Measurements from ENCODE around the gene HMSD.
A peak's percentile ranks its signal among the peaks of the same experiment; 100 is the strongest.

Gene HMSD

GRCh38 chr18:63956755-63957154 is 7.7 kb downstream of the HMSD start:
- DNase-seq (ENCODE audit: low read depth in 2 of 2): no peak

- no peak for DNase-seq (ENCODE audit: low read depth in 2 of 2)
Measured at GRCh38 chr18:63960891-63961290, 11.8 kb downstream of the HMSD start.

GRCh38 chr18:63961435-63961980 is 12.4 kb downstream of the HMSD start:
- DNase-seq (ENCODE audit: low read depth in 2 of 2): no peak

GRCh38 chr18:63962137-63962536 is 13.0 kb downstream of the HMSD start:
- DNase-seq (ENCODE audit: low read depth in 2 of 2): no peak

- peak in 1 of 2 donors; percentile 39 for DNase-seq (ENCODE audit: low read depth in 2 of 2)
Measured at GRCh38 chr18:63963615-63964256, 14.6 kb downstream of the HMSD start.

- no peak for DNase-seq (ENCODE audit: low read depth in 2 of 2)
Measured at GRCh38 chr18:63964908-63965307, 15.8 kb downstream of the HMSD start.

- no peak for DNase-seq (ENCODE audit: low read depth in 2 of 2)
Measured at GRCh38 chr18:63965716-63966330, 16.7 kb downstream of the HMSD start.

GRCh38 chr18:63969942-63970808 is 21.1 kb downstream of the HMSD start, which contains the start of gene SERPINB8:
Gene SERPINB8, plus strand, starts transcription at chr18:63970081. Its CDS starts 8,228 bp downstream, at chr18:63978309.
- peak; percentile 67 to 71 for DNase-seq (ENCODE audit: low read depth in 2 of 2)

GRCh38 chr18:63970809-63971205 is 21.7 kb downstream of the HMSD start:
- no peak for DNase-seq (ENCODE audit: low read depth in 2 of 2)

- DNase-seq (ENCODE audit: low read depth in 2 of 2): no peak
Measured at GRCh38 chr18:63971320-63972001, 22.4 kb downstream of the HMSD start.

GRCh38 chr18:63972002-63972376 is 22.9 kb downstream of the HMSD start:
- DNase-seq (ENCODE audit: low read depth in 2 of 2): no peak

- DNase-seq (ENCODE audit: low read depth in 2 of 2): no peak
Measured at GRCh38 chr18:63974991-63975390, 25.9 kb downstream of the HMSD start.

- DNase-seq (ENCODE audit: low read depth in 2 of 2): no peak
Measured at GRCh38 chr18:63975628-63976027, 26.5 kb downstream of the HMSD start.

- no peak for DNase-seq (ENCODE audit: low read depth in 2 of 2)
Measured at GRCh38 chr18:63977040-63977439, 27.9 kb downstream of the HMSD start.

GRCh38 chr18:63979409-63979920 is 30.4 kb downstream of the HMSD start:
- DNase-seq (ENCODE audit: low read depth in 2 of 2): no peak

- no peak for DNase-seq (ENCODE audit: low read depth in 2 of 2)
Measured at GRCh38 chr18:63980027-63980426, 30.9 kb downstream of the HMSD start.

GRCh38 chr18:63980896-63981460 is 31.9 kb downstream of the HMSD start:
- no peak for DNase-seq (ENCODE audit: low read depth in 2 of 2)

GRCh38 chr18:63981719-63982118 is 32.6 kb downstream of the HMSD start:
- DNase-seq (ENCODE audit: low read depth in 2 of 2): no peak

GRCh38 chr18:63982361-63982760 is 33.3 kb downstream of the HMSD start:
- DNase-seq (ENCODE audit: low read depth in 2 of 2): no peak

GRCh38 chr18:63986885-63987284 is 37.8 kb downstream of the HMSD start:
- DNase-seq (ENCODE audit: low read depth in 2 of 2): no peak

GRCh38 chr18:63987743-63988142 is 38.6 kb downstream of the HMSD start:
- no peak for DNase-seq (ENCODE audit: low read depth in 2 of 2)

Measured in stimulated activated CD8-positive, alpha-beta memory T cell treated with anti-CD3 and anti-CD28 coated beads, Interleukin-7, amount 100 ng/mL, for 4 hours (primary cell).